Measurements from ENCODE around the gene ADGB. TPM values are rescaled to one million over a fixed set of nuclear protein-coding genes. Genes with fewer than 3 reads are reported as not detected.
A peak's percentile ranks its signal among the peaks of the same experiment; 100 is the strongest.
"Not testable (repeated sequence)": the region's sequence is repeated elsewhere in the genome, so short reads cannot be mapped to it uniquely, and the experiment has no call there.

Gene ADGB
- total RNA-seq, 1 experiment from 2014 or later: not detected

DNA sequence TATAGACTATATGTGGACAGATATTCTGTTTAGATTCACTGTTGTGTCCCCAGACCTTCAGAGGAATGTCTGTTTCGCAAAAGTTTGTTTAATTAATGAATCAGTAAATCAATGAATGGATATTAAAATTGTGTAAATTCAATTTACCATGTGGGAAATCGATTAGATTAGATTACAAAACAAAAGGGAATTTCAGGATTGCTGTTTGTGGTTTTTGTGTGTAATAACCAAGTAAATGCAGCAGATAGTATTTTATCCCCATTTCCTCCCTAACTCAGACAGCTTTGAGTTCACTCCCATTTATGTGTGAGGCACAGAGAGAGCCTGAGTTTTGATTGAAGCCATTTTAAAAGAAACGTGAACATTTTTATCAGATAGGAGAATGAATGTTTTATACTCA lies 214.8 kb downstream of the ADGB start:
- POLR2A ChIA-PET (ENCODE audit: unreplicated experiment): no interaction called here

DNA sequence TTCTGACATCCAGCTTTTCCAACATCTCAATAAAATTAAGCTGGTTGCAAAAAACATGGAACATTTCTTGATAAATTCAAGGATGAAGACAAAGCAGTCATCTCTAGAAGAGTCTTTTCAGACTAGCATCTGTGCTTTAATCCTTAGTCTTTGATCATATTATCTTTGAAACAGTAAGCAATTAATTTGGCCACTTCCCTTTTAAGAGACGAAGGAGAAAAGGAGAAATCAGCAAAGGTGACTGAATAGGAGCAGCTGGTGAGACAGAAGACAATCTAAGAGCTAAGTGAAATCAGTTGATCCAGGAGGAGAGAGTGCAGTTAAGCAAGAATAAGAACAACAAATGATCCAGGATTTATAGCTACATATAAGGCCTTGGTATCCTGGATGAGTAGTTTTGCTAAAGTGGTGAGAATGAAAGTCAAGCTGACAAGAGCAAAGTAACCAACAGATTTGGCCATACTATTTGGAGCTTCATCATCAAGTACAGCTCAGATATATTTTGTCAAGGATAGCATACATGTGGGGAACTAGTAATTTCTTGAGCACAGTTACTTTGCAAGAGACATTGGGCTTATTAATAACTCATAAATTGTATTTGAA lies 215.5 kb downstream of the ADGB start:
- no peak overlapping the region for H2AFZ ChIP-seq (ENCODE audit: low read length)

More for the DNA sequence above, 214.8 kb downstream of the ADGB start:
- Histone ChIP-seq H3K27me3 (ENCODE audit: low read length) (no peaks in the 10 kb centered on the region), H3K4me2 (ENCODE audit: low read length) (0 out of 2 replicates have a peak overlapping the region, but pooled peaks have one; percentile 13), H3K9me2 (replicated peaks; ENCODE audit: low read length) (no peaks in the 10 kb centered on the region), H3K79me2 (ENCODE audit: low read length) (no peaks in the 10 kb centered on the region), H3K36me3 (ENCODE audit: low read depth, low read length) (no peaks in the 10 kb centered on the region), H2AFZ (ENCODE audit: low read length) (no peak overlapping the region), H4K20me1 (ENCODE audit: low read length) (no peaks in the 10 kb centered on the region), H3K4me1 (ENCODE audit: insufficient read depth, low read length) (peaks cover 3% of the 10 kb centered on the region; the same call in 1 of the 2 replicates), H3K27ac (ENCODE audit: low read length) (no peak overlapping the region), H3K9ac (ENCODE audit: low read length) (no peak overlapping the region), H3K9me3 (ENCODE audit: low read length) (no peaks in the 10 kb centered on the region), H3F3A (ENCODE audit: low read length, unreplicated experiment) (no peaks in the 10 kb centered on the region), H3K4me3 (ENCODE audit: low read length) (no peak overlapping the region)
- ATAC-seq: no peak
- BruUV-seq (replicated peaks): no TSS peak
- peak; percentile 28 for DNase-seq
- intact Hi-C loops (cut with micrococcal nuclease): no loop called here
- CTCF ChIA-PET: no interaction called here
- TF ChIP-seq, protein P1, sequence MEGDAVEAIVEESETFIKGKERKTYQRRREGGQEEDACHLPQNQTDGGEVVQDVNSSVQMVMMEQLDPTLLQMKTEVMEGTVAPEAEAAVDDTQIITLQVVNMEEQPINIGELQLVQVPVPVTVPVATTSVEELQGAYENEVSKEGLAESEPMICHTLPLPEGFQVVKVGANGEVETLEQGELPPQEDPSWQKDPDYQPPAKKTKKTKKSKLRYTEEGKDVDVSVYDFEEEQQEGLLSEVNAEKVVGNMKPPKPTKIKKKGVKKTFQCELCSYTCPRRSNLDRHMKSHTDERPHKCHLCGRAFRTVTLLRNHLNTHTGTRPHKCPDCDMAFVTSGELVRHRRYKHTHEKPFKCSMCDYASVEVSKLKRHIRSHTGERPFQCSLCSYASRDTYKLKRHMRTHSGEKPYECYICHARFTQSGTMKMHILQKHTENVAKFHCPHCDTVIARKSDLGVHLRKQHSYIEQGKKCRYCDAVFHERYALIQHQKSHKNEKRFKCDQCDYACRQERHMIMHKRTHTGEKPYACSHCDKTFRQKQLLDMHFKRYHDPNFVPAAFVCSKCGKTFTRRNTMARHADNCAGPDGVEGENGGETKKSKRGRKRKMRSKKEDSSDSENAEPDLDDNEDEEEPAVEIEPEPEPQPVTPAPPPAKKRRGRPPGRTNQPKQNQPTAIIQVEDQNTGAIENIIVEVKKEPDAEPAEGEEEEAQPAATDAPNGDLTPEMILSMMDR (conservative IDR thresholded peaks at IDR 0.05; ENCODE audit: low read depth, low read length): no peak
- TF ChIP-seq EZH2phosphoT487 (IDR thresholded peaks at IDR 0.05; ENCODE audit: borderline replicate concordance, low read length) (no peak), EZH2 (IDR thresholded peaks at IDR 0.05; ENCODE audit: low read length, unreplicated experiment) (no peak)

DNA sequence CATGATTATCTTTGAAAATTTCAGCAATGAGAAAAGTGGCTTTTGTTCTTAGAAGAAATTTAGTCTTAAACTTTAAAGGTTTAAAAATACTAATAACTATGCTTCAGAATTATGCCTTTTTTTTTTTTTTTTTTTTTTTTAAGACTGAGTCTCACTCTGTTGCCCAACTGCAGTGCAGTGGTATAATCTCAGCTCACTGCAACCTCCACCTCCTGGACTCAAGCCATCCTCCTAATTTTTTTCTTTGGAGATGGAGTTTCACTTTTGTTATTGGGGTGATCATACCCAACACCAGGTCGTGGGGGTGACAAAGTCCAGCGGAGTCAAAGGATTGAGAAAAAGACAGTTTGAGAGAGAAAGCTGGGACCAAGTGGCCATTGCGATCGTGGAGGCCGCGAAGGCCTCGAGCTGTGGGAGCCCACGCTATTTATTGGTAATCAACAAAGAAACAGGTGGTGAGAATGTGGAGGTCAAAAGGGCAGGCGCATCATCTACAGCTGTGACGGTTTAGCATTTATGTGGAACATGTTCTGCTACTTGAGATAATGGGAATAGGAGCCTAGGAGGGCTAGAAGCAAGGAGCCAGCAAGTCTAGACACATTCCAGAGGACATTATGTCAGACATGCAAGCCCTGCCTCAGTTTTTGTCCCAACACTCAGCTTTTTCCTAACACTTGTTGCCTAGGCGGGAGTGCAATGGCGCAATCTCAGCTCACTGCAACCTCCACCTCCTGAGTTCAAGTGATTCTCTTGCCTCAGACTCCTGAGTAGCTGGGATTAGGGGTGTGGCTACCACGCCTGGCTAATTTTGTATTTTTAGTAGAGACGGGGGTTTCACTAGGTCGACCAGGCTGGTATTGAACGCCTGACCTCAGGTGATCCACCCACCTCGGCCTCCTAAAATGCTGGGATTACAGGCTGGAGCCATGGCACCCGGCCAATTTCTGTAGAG lies 217.0 kb downstream of the ADGB start:
- DNase-seq; intact Hi-C loops (cut with micrococcal nuclease); POLR2A ChIA-PET (ENCODE audit: unreplicated experiment); H3K9ac ChIP-seq (ENCODE audit: low read length); H3K4me2 ChIP-seq (ENCODE audit: low read length); CTCF ChIA-PET; H4K20me1 ChIP-seq (ENCODE audit: low read length); BruUV-seq (replicated peaks); H3F3A ChIP-seq (ENCODE audit: low read length, unreplicated experiment); H3K27me3 ChIP-seq (ENCODE audit: low read length); H3K9me2 ChIP-seq (replicated peaks; ENCODE audit: low read length); H3K9me3 ChIP-seq (ENCODE audit: low read length); H3K27ac ChIP-seq (ENCODE audit: low read length); H3K4me3 ChIP-seq (ENCODE audit: low read length); H3K36me3 ChIP-seq (ENCODE audit: low read depth, low read length); ATAC-seq; H3K4me1 ChIP-seq (ENCODE audit: insufficient read depth, low read length); H2AFZ ChIP-seq (ENCODE audit: low read length); H3K79me2 ChIP-seq (ENCODE audit: low read length): not testable (repeated sequence)

More for the DNA sequence above, 215.5 kb downstream of the ADGB start:
- Histone ChIP-seq H3K4me3 (ENCODE audit: low read length) (no peak overlapping the region), H3K79me2 (ENCODE audit: low read length) (no peaks in the 10 kb centered on the region), H3F3A (ENCODE audit: low read length, unreplicated experiment) (no peaks in the 10 kb centered on the region), H3K4me2 (ENCODE audit: low read length) (no peak overlapping the region), H3K9ac (ENCODE audit: low read length) (no peak overlapping the region), H3K27me3 (ENCODE audit: low read length) (no peaks in the 10 kb centered on the region), H3K4me1 (ENCODE audit: insufficient read depth, low read length) (peaks cover 3% of the 10 kb centered on the region; the same call in 1 of the 2 replicates), H4K20me1 (ENCODE audit: low read length) (no peaks in the 10 kb centered on the region), H3K36me3 (ENCODE audit: low read depth, low read length) (no peaks in the 10 kb centered on the region), H3K9me3 (ENCODE audit: low read length) (no peaks in the 10 kb centered on the region), H3K9me2 (replicated peaks; ENCODE audit: low read length) (no peaks in the 10 kb centered on the region), H3K27ac (ENCODE audit: low read length) (no peak overlapping the region)
- DNase-seq (no peak), ATAC-seq (no peak)
- intact Hi-C loops (cut with micrococcal nuclease): no loop called here
- TF ChIP-seq, protein P1 (conservative IDR thresholded peaks at IDR 0.05; ENCODE audit: low read depth, low read length): no peak
- no peak for TF ChIP-seq EZH2phosphoT487 (IDR thresholded peaks at IDR 0.05; ENCODE audit: borderline replicate concordance, low read length)
- TF ChIP-seq EZH2 (IDR thresholded peaks at IDR 0.05; ENCODE audit: low read length, unreplicated experiment): no peak
- POLR2A ChIA-PET (ENCODE audit: unreplicated experiment): no interaction called here
- CTCF ChIA-PET: no interaction called here
- no TSS peak for BruUV-seq (replicated peaks)
